Stimulated activated CD4-positive, alpha-beta T cell treated with anti-CD3 and anti-CD28 coated beads, Interleukin-4, amount 100 ng/mL, for 4 hours (primary cell): ENCODE results near the gene CDKN2B.

Experiments
- DNase-seq, 2 experiments: peaks; one replicate each; pipeline ENCODE4 v3.0.0-alpha.2; 2020

Gene CDKN2B

DNA sequence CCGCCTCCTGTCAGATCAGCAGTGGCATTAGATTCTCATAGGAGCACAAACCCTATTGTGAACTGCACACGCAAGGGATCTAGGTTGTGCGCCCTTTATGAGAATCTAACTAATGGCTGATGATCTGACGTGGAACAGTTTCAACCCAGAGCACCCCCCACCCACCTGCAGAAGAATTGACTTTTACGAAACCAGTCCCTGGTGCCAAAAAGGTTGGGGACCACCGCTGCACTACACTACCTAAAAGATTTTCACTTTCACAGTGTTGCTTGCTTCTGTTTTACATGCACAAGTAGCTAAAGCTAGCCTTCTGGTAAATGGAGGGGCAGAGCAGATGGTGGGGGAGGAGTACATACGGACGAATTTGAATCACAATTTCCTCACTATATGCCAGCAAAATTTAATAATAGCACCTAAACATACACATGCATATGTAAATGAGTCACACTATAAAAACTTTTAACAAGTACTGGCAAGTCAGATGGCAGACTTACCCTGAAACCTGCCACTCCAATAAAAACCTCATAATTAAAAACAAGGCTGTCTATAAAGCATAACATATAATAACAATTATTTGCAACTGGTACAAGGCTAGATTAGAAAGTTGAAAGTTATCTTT is 24.0 kb upstream of the CDKN2B start:
- no peak for DNase-seq

DNA sequence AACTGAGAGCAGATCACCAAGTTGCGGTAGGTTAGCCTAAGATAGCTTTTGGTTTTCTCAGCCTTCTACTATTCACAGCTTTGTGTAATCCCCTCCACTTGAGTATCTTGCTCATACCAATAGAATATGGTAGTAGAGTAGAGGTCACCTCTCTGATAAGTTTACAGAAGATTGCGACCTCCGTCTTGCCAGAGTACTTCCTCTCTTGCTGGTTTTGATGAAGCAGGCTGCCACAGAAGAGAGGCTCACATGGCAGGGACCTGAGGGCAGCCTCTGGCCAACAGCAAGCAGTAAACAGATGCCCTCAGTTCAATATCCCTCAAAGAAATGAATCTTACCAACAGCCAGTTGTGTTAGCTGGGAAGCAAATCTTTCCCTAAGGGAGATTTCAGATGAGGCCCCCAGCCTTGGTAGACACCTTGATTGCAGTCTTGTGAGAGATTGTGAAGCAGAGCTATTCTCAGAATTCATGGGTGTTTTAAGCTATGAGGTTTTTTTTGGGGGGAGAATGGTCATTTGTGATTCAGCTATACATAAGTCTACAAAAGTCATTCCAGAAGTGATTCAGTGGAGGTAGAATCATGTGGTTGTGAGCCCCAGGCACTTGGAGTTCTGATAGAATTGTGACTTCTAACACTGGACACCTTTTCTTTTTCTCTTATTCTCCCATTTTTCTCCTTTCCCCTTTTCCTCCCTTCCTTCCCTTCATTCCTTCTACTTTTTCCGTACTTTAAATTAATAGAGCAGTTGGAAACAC is 22.7 kb upstream of the CDKN2B start:
- no peak for DNase-seq

DNA sequence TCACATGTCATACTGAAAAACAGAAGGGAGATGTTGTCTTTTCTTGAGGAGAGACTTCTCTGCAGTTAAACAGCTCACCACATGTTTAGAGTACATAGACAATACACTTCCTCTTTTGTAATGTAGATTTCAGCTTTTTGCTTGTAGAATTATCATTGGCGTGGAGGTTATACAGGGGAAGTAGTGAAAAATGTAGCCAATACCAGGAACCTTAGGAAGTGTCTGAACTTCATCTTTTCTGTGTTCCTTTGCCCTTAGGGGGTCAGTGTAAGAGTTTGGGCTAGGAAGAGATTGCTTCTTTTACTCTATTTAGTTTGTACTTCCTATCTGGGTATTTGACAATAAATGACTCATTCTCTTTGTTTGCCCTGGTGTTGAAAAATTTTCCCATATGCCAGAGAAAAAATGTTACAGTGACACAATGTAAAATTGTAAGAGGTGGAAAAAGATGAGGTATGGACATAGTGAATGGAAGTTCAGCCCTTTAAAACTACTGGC is 21.0 kb upstream of the CDKN2B start:
- no peak for DNase-seq

GRCh38 chr9:22029231-22029630 is 20.1 kb upstream of the CDKN2B start:
- no peak for DNase-seq

DNA sequence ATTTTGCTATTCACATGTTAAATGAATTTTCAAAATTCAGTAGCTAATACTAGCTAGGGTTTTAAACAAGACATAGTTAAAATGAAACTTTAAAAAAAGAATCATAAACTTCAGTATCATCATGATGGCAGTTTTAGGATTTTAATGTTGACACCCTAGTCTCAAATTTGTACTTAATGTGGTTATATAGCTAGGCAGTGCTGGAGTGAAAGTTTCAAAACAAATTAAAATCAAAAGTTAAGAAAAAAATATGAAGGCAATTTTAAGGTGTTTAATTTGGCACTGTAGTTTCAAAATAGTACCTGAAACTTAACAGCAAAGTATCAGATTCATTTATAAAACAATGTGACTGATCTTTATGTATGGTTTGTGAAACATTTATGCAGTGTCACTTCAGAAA is 19.3 kb upstream of the CDKN2B start:
- no peak for DNase-seq

GRCh38 chr9:22026696-22027095 is 17.6 kb upstream of the CDKN2B start:
- DNase-seq = no peak

DNA sequence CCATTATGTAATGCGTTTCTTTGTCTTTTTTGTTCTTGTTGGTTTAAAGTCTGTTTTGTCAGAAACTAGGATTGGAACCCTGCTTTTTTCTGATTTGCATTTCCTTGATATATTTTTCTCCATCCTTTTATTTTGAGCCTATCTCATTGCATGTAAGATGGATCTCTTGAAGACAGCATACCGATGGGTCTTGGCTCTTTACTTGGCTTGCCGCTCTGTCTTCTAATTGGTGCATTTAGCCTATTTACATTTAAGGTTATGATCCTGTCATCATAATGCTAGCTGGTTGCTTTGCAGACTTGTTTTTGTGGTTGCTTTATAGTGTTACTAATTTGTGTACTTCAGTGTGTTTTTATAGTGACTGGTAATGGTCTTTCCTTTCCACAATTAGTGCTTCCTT is 13.3 kb upstream of the CDKN2B start:
- DNase-seq = no peak

GRCh38 chr9:22010866-22011625 is 1.9 kb upstream of the CDKN2B start:
- no peak for DNase-seq

DNA sequence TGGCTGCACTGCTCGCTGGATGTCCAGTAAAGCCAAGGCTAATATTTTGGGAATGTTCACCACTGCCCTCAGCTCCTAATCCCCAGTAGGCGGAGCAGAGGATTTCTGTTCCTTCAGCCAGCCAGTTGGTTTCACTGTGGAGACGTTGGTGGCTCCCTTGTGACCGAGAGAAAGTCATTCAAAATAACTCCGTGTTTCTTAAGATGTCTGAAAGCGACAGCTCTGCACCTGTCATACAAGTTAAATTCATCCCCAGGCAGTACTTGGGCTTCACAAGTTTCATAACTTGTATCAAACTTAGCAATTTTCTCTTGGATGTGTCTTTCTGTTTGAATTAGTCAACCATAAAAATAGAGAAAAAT is 382 bp upstream of the CDKN2B start:
- DNase-seq = no peak

GRCh38 chr9:22008384-22008716 is 755 bp downstream of the CDKN2B start:
- DNase-seq = no peak

DNA sequence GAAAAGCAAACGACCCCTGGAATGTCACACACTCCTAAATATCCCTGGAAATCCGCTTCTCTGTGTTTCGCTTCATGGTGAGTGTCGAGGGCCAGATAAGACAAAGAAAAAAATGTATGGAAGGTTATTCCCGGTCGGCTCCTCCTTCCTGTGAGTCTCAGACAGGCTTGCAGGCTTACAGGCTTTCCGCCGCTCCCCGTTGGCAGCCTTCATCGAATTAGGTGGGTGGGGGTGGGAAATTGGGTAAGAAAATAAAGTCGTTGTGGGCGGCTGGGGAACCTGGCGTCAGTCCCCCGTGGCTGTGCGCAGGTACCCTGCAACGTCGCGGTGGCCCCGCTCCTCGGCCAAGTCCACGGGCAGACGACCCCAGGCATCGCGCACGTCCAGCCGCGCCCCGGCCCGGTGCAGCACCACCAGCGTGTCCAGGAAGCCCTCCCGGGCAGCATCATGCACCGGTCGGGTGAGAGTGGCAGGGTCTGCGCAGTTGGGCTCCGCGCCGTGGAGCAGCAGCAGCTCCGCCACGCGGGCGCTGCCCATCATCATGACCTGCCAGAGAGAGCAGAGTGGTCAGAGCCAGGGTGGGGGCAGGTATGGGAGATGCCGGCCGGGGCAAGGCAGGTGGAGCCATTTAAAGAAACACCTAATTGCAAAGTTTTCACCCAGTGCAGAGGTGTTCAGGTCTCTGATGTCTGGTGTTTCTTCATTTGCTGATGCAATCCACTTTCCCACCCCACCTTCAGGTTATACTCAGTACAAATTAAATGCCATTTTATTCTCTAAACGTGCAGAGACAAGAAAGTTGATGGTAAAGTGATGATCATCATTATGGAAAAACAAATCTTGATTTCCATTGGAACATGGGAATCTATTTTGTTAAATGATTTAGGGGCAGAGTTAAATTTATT is 3.2 kb downstream of the CDKN2B start:
- DNase-seq = no peak

- DNase-seq = no peak
Measured at GRCh38 chr9:22005021-22005701, 3.9 kb downstream of the CDKN2B start.

GRCh38 chr9:22002038-22002437 is 7.1 kb downstream of the CDKN2B start:
- no peak for DNase-seq

GRCh38 chr9:21998026-21998425 is 11.1 kb downstream of the CDKN2B start:
- DNase-seq = no peak

DNA sequence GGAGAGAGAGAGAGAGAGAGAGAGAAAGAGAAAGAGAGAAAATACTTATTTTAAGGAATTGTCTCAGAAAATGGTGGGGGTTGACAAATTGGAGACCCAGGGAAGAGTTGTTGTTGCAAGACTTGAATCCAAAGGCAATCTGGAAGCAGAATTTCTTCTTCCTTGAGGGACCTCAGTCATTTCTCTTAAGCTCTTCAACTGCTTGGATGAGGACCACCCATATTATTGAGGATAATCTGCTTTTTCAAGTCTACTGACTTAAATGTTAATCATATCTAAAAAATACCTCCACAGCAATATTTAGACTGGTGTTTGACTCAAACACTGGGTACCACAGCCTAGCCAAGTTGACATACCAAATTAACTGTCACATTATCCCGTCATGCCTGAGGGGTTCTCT is 11.6 kb downstream of the CDKN2B start:
- no peak for DNase-seq

DNA sequence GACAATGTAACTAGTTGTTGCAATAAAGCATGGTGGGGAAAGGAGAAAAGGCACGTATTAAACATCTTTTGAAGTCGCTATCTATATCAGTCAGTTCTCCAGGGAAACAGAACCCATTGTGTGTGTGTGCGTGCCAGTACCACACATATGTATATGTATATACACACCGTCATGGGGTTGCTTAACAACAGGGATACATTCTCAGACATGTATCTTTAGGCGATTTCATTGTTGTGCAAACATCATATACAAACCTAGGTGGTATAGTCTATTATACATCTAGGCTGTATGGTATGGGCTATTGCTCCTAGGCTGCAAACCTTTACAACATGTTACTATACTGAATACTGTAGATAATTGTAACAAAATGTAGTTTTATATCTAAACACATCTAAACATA is 12.2 kb downstream of the CDKN2B start:
- no peak for DNase-seq

DNA sequence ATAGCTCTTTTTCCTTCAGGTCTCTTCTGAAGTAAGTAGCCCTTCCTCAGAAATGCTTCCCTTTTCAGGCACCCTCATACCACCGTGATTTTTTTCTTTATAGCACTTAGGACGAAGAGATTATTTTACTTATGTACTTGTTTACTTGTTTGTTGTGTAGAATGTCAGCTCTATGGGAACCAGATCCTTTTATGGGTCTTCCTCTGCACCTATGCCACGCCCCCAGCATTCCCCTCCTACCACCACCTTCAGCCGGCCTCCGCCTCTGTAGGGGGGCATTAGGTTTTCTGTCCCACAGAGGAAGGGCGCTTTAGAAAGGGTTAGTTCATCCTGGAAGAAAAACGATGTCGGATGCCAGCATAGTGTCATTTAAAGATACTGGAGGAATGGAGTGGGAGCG is 12.7 kb downstream of the CDKN2B start:
- no peak for DNase-seq

DNA sequence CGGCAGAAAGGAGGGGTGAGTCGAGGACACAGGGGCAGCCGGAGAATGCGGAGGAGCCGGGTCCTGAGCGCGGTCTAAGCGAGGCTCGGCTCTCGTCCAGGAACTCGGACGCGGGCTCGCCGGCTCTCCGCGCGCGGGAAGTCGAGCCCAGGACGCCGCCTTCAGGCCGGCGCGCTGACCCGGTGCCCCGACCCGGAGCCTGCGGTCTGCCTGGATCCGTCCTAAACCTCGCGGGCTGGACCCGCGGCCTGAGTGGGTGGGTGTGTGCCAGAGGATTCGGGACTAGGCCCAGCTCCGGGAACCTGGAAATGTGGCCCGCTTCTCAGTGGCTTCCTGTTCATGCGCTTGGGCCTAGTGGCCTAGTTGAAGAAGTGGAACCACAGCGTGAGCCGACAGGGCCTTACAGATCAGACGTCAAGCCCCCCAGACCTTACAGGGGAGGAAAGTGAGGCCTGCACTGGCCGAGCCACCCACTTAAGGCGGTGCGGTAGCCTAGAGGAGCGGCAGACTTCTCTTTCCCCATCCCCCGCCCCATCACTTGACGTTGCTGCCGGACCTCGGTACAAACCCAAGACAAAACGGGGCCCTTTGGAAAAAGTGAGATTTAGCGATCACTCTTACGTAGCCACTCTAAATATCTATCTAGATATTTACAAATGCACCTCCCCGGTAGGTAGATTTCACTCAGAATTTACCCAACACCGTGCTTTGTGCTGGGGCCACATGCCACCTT is 13.3 kb downstream of the CDKN2B start:
- DNase-seq = no peak

DNA sequence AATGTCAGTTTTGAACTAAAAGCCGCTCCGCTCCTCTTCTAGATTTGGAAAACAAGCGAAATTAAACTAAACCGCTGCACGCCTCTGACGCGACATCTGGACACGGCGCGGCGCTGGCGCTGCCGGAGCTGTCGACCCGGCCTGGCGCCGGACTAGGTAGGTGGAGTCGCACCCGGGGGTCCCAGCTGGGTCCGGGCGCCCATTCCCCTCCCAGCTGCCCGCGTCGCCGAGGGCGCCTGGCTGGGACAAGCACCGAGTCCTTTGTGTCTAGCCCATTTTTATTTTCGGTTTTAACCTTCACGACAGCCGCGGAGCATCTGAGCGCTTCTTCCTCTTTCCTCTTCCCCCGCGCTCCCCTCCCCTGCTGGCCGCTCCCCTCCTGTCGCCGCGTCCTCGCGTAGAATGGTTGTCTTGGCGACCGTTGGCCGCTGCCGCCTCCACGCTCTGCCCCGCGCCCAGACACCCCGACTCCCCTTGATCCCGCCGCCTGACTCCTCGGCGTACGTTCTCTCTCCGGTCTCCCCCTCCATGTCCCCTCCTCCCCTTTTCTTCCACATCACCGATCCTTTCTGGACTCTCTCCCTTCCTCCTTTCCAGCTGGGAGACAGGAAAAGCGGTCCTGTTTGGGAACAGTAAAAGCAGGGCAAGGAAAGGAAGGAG is 14.0 kb downstream of the CDKN2B start:
- DNase-seq = peak; percentile 57 to 65

- DNase-seq = peak; percentile 18 to 32
Measured at GRCh38 chr9:21994556-21995005, 14.5 kb downstream of the CDKN2B start, which contains the start of gene CDKN2B-AS1. Gene CDKN2B-AS1, plus strand, starts transcription at chr9:21994791.
